GM08714 (cell line): ENCODE measurements around the gene PRDM5.
"Not testable (repeated sequence)": the region's sequence is repeated elsewhere in the genome, so short reads cannot be mapped to it uniquely, and the experiment has no call there.

Experiments
- H3K4me3 ChIP-seq: fragments of 200-500 bp; sonication (Bioruptor generic); 2 replicates; pipeline ENCODE4 v1.5.1; 2014; ENCODE audit warnings: mild to moderate bottlenecking, low read length, inconsistent platforms
- ZNF274 ChIP-seq: IDR thresholded peaks from 2 replicates; pipeline ENCODE4 v1.6.1; 2012; ENCODE audit warnings: mild to moderate bottlenecking, low read depth, low read length

Gene PRDM5

DNA sequence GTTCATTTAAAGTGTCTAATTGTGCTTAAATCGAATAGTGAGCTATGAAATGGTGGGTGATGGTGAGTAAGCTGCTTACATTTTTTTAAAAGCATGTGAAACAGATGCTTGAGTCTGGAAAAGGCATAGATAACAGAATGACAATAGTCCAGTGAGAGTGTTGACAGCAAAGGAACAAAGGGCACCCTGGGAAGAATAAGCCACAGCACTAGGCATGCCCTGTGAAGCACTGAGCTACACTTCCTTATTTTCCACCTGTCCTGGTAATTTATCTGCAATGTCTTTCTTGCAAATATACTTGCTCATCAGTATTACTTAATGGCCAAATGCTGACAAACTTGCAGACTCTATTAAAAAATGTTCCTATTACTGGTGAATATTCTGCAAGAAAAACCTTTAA, 168.7 kb downstream of the PRDM5 start:
- H3K4me3 ChIP-seq = no peak overlapping the region
- TF ChIP-seq ZNF274 = no peak

DNA sequence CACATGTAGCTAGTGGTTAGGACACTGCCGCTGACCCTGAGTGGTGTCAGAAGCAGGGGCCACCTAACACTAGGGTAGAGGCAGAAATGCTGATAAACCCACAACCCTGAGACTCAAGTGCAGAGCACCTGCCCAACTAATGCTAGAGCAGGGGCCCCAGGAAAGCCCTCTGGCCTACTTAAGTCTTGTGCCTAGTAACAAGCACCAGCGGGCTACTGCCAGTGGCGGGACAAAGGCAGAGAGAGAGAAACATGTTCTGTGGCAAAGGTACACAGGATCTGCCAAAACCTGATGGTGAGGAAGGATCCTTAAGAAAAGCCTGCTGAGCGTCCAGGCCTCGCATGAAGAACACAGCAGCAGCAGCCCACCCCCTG, 172.4 kb downstream of the PRDM5 start:
- no peak for TF ChIP-seq ZNF274
- no peak overlapping the region for H3K4me3 ChIP-seq

DNA sequence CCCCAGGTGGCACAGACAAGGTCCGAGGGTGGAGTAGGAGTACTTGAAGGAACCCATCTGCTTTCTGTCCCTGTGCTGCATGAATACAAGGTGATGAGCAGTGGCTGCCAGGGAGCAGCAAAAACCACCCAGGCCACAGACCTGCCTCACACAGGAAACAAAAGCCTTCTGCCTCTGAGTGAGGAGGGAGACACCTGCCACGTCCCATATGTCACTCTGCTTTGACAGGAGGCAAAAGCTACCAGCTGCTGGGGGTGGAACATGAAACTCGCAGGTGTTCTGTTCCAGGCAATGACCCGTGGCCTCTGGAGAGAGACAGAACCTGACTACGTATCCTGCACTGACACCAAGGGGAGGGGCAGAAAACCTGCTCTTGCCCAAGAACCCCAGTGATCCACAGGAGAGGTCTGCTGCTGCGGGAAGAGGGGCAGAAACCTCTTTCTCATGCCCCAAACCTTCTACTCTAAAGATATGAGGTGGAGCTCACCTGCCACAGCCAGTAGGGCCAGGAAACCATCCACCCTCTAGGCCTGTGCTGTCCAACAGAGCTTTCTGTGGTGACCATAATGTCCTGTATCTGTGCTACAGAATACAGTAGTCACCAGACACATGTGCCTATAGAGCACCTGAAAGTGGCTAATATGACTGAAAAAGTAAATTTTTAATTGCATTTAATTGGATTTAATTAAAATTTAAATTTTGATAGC, 172.9 kb downstream of the PRDM5 start:
- H3K4me3 ChIP-seq = no peak overlapping the region
- TF ChIP-seq ZNF274 = no peak

DNA sequence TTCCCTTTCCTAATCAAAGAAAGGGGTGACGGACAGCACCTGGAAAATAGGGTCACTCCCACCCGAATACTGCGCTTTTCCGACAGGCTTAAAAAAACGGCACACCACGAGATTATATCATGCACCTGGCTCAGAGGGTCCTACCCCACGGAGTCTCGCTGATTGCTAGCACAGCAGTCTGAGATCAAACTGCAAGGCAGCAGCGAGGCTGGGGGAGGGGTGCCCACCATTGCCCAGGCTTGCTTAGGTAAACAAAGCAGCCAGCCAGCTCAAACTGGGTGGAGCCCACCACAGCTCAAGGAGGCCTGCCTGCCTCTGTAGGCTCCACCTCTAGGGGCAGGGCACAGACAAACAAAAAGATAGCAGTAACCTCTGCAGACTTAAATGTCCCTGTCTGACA, 180.9 kb downstream of the PRDM5 start:
- H3K4me3 ChIP-seq = not testable (repeated sequence)

DNA sequence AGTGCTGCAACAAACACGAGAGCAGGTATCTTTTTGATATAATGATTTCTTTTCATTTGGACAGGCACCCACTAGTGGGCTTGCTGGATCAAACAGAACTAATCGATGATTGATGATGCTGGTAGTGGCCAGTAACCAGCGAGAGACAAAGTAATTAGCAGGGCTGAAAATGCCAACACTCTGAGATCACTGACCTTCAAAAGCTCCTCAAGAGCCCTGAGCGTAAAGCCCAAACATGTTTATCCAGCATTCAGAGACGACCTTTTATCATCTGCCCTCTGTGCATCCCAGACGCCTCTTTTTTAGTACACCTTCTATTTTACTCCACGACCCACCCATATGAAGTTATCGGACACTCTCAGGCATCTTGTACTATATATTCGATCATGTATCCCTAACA, 186.2 kb downstream of the PRDM5 start:
- no peak overlapping the region for H3K4me3 ChIP-seq
- TF ChIP-seq ZNF274 = no peak

DNA sequence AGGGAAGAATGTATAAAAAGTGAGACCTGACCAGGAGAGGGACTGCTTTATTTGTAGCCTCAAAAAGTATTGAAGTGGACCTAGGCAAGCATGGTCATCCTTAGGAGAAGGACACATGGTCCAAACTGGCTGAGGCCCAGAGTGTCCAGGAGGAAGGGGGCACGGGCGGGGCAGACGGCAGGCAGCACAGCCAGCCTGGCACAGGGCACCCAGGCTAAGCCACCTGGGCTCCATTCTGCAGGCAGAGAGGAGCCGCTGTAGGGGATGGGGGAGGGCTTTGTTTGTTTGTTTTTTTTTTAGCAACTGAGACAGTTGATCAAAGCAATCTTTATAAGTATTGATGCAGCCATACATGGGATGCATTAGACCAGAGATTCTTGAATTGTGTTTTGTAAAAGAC, 188.6 kb downstream of the PRDM5 start:
- no peak for TF ChIP-seq ZNF274
- no peak overlapping the region for H3K4me3 ChIP-seq

DNA sequence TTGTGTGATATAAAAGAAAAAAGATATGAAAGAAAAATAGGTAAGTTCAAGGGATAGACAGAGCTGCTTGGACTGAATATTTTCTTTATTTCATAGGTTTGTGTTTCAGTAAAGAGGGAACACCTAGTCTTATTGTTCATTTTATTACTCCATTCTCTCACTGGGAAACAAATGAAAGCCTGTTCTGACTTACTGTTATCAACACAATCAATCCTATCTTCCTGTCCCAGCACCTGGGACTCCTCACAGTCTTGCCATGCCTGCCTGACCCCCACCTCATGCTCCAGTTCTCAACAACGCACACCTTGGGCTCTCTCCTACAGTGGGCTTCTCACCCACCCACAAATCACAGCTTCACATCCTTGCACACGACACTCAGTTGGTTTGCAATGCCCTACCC, 189.5 kb downstream of the PRDM5 start:
- no peak overlapping the region for H3K4me3 ChIP-seq
- TF ChIP-seq ZNF274 = no peak

DNA sequence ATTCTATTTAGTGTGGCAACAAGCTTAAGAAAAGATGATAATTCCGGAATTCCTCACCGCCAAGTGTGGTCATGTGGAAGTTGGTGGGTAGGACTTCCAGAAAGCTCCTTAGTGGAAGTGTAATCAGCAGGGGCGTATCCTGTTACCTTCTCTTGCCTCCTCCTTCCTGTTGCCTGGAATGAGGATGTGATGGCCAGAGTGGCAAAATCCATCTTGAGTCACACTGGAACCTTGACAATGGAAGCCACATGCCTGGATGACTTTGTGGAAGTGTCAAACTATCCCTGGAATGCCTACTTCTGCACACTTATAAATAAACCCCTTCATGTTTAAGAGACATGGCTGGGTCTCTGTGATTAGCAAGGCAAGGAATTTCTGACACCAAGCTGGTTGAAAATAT, 191.0 kb downstream of the PRDM5 start:
- no peak overlapping the region for H3K4me3 ChIP-seq
- TF ChIP-seq ZNF274 = no peak

DNA sequence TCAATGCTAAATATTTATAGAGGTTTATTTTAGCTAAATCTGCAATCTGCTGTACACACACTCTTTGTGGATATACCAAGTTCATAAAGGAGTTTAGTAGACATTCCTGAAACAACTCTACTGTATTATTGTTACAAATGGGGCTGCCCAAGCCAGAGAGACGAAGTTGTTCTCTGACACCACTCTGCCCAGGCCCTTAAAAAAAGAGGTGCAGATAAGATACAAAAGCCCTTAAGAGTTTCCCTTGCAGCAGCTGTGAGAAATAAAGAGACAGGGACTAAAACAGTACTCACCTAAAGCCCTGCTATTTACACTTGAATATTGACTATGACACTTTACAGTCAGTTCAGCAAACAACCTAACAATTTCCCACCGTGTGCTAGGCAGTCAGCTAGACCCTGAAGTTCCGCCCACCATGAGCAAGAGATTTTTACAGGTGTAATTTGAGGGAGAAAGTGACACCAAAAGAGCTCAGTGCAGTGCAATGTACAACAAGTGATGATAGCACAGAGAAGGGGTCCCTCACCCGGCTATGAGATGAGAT, 191.7 kb downstream of the PRDM5 start:
- no peak for TF ChIP-seq ZNF274
- H3K4me3 ChIP-seq = no peak overlapping the region

DNA sequence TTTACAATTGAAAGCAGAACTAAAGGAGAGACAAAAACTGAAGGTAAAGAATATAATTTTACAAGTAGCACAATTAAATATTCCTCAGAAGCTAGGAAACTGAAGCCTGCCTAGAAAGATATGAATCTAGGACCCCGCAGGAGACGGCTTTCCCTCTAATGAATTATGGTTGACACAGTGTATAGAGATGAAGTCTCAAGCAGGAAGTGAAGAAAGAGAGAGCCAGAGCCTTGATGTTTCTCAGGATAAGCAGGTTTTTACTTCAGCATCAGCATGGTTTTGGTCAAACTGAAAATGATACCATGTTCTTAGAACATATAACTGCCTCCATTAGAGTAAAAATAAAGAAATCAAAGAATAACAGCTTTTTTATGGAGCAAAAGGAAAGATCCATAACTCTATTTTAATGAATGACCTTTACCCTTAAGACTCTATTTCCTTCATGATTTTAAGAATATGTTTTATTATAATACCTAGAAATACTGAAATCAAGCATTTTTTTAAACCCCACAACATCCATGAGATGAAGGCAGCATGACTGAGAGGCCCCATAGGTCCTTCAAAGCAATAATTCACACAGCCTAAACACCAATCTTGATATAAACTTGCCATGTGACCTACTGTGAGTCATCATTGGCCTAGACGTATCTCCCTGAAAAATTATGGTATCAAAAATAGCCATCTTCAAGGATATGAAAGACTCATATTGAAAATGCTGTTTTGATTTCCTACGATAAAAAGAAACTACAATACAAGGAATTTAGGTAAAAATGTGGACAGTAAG, 193.4 kb downstream of the PRDM5 start:
- no peak for TF ChIP-seq ZNF274
- H3K4me3 ChIP-seq = no peak overlapping the region

DNA sequence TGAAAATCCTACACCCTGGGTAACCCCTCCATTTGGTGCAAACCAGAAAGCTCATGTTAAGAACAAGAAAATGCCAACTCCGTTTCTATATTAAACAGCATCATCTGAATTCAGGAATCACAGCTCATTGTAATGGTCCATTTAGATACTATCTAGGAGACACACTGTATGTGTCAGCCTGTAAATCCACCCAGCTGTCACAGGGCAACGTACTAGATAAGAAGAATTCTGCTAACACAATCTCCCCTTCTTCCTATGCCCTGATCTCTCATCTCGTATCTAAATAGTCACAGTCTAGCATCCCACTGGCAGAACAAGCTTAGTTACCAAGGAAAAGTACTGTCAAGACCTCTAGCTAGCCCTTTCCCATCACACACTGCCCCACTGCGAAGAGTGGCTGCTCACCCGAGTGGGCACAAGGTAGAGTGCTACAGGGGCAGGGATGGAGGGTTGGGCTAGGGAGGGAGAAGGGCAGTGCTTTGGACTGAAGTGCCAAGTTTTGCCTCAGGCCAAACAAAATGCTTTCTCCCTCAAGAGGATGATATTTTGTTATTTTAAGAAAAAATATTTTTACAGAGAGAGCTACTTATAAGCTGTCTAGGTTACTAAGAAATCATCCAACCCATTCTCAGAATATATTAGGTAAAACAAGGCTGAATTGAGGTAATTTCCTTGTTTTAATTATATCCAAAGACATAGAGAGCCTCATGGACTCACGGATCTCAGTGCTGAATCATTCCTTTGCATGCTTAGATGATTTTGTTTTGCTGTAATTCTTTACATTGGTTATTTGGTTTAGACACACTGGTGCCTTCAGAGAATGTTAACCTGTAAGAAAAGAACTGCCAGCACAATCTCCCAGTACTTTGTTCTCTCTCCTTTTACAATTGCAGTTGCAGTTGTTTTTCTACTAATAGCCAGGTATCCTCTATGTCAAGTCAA, 196.6 kb downstream of the PRDM5 start:
- H3K4me3 ChIP-seq = no peak overlapping the region
- TF ChIP-seq ZNF274 = no peak

DNA sequence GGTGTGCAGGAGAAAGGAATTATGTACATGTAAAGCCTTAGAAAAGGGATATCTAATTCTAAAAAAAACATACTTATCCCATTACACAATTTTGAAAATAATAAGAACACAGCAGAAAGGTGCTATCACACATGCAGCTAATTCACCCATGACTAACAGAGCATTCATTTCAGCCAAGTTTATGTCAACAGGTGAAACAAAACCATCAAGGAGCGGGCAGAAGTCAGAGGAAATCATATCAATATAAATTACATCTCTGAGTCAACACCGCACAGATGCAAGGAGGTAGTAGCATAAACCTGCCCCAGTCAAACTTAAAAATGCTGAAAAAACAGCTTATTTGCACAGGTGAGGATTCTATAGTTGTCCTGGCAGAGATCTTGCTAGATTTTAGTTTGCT, 197.9 kb downstream of the PRDM5 start:
- no peak overlapping the region for H3K4me3 ChIP-seq
- TF ChIP-seq ZNF274 = no peak

DNA sequence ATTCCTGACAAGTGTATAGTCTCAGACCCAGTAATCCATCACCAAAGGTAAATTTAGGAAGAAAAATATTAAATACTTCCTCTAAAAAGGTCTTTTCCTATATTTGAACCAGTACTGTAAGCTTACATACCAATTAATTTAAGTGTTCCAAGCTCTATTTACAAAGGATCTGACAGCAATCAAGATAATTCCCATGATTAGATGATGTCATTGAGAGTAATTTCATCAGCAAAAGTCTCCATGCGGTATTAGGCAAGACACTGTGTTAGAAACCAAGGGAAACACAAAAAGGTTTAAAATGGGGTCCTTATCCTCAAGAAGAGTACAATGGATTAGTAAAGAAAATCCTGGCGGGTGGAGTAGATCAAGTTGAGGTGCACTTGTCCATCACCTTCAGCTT, 198.5 kb downstream of the PRDM5 start:
- H3K4me3 ChIP-seq = no peak overlapping the region
- no peak for TF ChIP-seq ZNF274

DNA sequence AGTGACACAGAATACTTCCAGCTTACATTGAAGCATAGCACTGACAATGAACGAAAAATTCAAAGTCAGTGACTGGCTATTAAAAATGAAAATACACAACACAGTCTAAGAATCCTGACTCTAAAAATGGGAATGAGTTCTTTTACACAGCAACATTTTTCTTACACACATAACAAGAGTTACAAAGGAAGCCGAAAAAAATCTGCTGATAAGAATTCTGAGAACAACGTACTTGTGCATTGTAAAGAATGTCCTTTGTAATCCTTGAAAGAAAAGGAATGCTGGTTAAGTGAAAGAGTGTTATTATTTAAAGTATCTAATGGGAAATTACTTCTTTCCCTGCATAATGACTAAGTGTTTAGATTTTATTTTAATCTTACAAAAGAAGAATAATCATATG, 199.4 kb downstream of the PRDM5 start:
- H3K4me3 ChIP-seq = no peak overlapping the region
- no peak for TF ChIP-seq ZNF274
